Keratinocyte (primary cell): ENCODE measurements around the gene FAM186B. TPM values are rescaled to one million over a fixed set of nuclear protein-coding genes. Genes with fewer than 3 reads are reported as not detected.

Experiments
- DNase-seq: peaks from one replicate; pipeline ENCODE4 v3.0.0-alpha.2; 2011; ENCODE audit warnings: low read depth, missing footprints, low spot score
- FAIRE-seq: peaks from 2 replicates; lab custom pipeline; 2011; peaks lifted over from hg19 to GRCh38; lab: Jason Lieb, UNC
- H2AFZ ChIP-seq: 2 replicates; pipeline ENCODE4 v1.6.0; 2012; ENCODE audit warnings: low read length, control low read depth, inconsistent platforms; ENCODE audit not compliant: control insufficient read depth
- H3K27ac ChIP-seq: 2 replicates; pipeline ENCODE4 v1.5.1; 2011; ENCODE audit warnings: low read length; ENCODE audit not compliant: control insufficient read depth, insufficient read depth
- H3K27me3 ChIP-seq: 3 replicates; pipeline ENCODE4 v1.6.0; 2011; ENCODE audit warnings: low read length; ENCODE audit not compliant: control insufficient read depth, insufficient read depth; ENCODE audit errors: extremely low read depth
- H3K36me3 ChIP-seq, 2 experiments: 2 replicates in 1 of 2; 3 replicates in 1 of 2; pipeline ENCODE4 v1.5.1; 2011; ENCODE audit warnings: low read length in 2 of 2, mild to moderate bottlenecking in 1 of 2; ENCODE audit not compliant: control insufficient read depth in 2 of 2, insufficient read depth in 2 of 2; ENCODE audit errors: extremely low read depth in 1 of 2
- H3K4me1 ChIP-seq: 3 replicates; pipeline ENCODE4 v1.5.1; 2011; ENCODE audit warnings: low read length; ENCODE audit not compliant: control insufficient read depth, insufficient read depth; ENCODE audit errors: extremely low read depth
- H3K4me2 ChIP-seq: 3 replicates; pipeline ENCODE4 v1.6.0; 2011; ENCODE audit warnings: low read depth, low read length; ENCODE audit not compliant: control insufficient read depth, insufficient read depth; ENCODE audit errors: extremely low read depth
- H3K4me3 ChIP-seq, 3 experiments: fragments of 200-600 bp in 1 of 3; sonication (generic) in 1 of 3; 2 replicates in 2 of 3; 3 replicates in 1 of 3; pipeline ENCODE4 v1.5.1; 2011 to 2016; ENCODE audit warnings: low read length in 3 of 3, mild to moderate bottlenecking in 3 of 3, control low read depth in 2 of 3, inconsistent platforms in 1 of 3, low read depth in 1 of 3, mixed read lengths in 1 of 3, mixed run types in 1 of 3, moderate library complexity in 1 of 3; ENCODE audit not compliant: control insufficient read depth in 2 of 3, insufficient read depth in 2 of 3; ENCODE audit errors: extremely low read depth in 1 of 3
- H3K79me2 ChIP-seq: 2 replicates; pipeline ENCODE4 v1.6.0; 2012; ENCODE audit warnings: low read length; ENCODE audit not compliant: control insufficient read depth, insufficient read depth
- H3K9ac ChIP-seq: 3 replicates; pipeline ENCODE4 v1.6.0; 2011; ENCODE audit warnings: low read length; ENCODE audit not compliant: control insufficient read depth, insufficient read depth; ENCODE audit errors: extremely low read depth
- H3K9me1 ChIP-seq: 3 replicates; pipeline ENCODE4 v1.6.0; 2011; ENCODE audit warnings: low read length; ENCODE audit not compliant: control insufficient read depth, insufficient read depth; ENCODE audit errors: extremely low read depth
- H3K9me3 ChIP-seq: 2 replicates; pipeline ENCODE4 v1.5.1; 2012; ENCODE audit warnings: low read depth, low read length; ENCODE audit not compliant: control insufficient read depth
- H4K20me1 ChIP-seq: 3 replicates; pipeline ENCODE4 v1.6.0; 2011; ENCODE audit warnings: low read length; ENCODE audit not compliant: control insufficient read depth, insufficient read depth; ENCODE audit errors: extremely low read depth
- CTCF ChIP-seq, 3 experiments: IDR thresholded peaks in 1 of 3; conservative IDR thresholded peaks in 1 of 3; optimal IDR thresholded peaks in 1 of 3; 2 replicates in 2 of 3; 3 replicates in 1 of 3; pipeline versions ENCODE3 to v1.5.1; 2011; ENCODE audit warnings: low read length in 3 of 3, mild to moderate bottlenecking in 3 of 3, moderate library complexity in 2 of 3, control low read depth in 1 of 3, inconsistent platforms in 1 of 3; ENCODE audit not compliant: insufficient read depth in 2 of 3; ENCODE audit errors: extremely low read depth in 1 of 3
- EZH2 ChIP-seq: IDR thresholded peaks from one replicate; pipeline ENCODE4 v1.6.1; 2012; ENCODE audit warnings: inconsistent platforms, mild to moderate bottlenecking, low read length, moderate library complexity
- dilution Hi-C: fragments of 300-500 bp; cut with MboI; formaldehyde crosslinking; loops from one replicate; pipeline ENCODE4 v1.7.0; 2020; ENCODE audit warnings: low sequenced_read_pairs; ENCODE audit not compliant: extremely low pct_ligation_motif_present
- polyA plus RNA-seq, 5 experiments: library from polyadenylated mRNA; depleted of rRNA in 3 of 5; stranded (reverse) in 3 of 5; stranded (forward) in 1 of 5; unstranded in 1 of 5; fragments of >200 nt; gene quantifications; 1 replicate in 1 of 5; 2 replicates in 3 of 5; 3 replicates in 1 of 5; pipeline versions ENCODE4 v1.2.1 to v1.2.3, GENCODE V29; 2011 to 2012; ENCODE audit warnings: missing spikeins in 2 of 5, low read depth in 1 of 5, low replicate concordance in 1 of 5

Gene FAM186B
- polyA plus RNA-seq, 1 donor (not counting 4 experiments of a cell fraction or from before 2014, with no cell fraction given) = 0.13 TPM

- DNase-seq (no peak), FAIRE-seq (no peak)
- Histone ChIP-seq H2AFZ (no peak overlapping the region), H3K4me1 (peaks cover 35% of the 10 kb centered on the region), H3K9ac (no peak overlapping the region), H3K4me2 (no peak overlapping the region), H3K36me3 (no peaks in the 10 kb centered on the region), H3K27ac (no peak overlapping the region), H4K20me1 (no peaks in the 10 kb centered on the region), H3K27me3 (peaks cover 28% of the 10 kb centered on the region), H3K79me2 (no peaks in the 10 kb centered on the region), H3K4me3 (no peak overlapping the region), H3K9me1 (peaks cover 5% of the 10 kb centered on the region), H3K9me3 (no peaks in the 10 kb centered on the region)
- dilution Hi-C loops = no loop called here
- TF ChIP-seq CTCF (optimal IDR thresholded peaks at IDR 0.05 in 1 of 3, IDR thresholded peaks at IDR 0.05 in 1 of 3, conservative IDR thresholded peaks at IDR 0.05 in 1 of 3; ENCODE audit: extremely low read depth in 1 of 3, insufficient read depth in 2 of 3, low read length in 3 of 3) (no peak), EZH2 (no peak)
Measured at GRCh38 chr12:49542592-49543160, 62.8 kb downstream of the FAM186B start.

GRCh38 chr12:49541911-49542505, 63.4 kb downstream of the FAM186B start:
- Histone ChIP-seq H3K36me3 (no peaks in the 10 kb centered on the region), H3K9ac (no peak overlapping the region), H3K4me1 (peaks cover 34% of the 10 kb centered on the region), H3K4me2 (no peak overlapping the region), H3K4me3 (no peak overlapping the region), H4K20me1 (no peaks in the 10 kb centered on the region), H3K9me1 (no peaks in the 10 kb centered on the region), H3K27me3 (peaks cover 31% of the 10 kb centered on the region), H3K27ac (no peak overlapping the region), H3K79me2 (no peaks in the 10 kb centered on the region), H2AFZ (no peak overlapping the region), H3K9me3 (no peaks in the 10 kb centered on the region)
- FAIRE-seq (no peak), DNase-seq (no peak)
- TF ChIP-seq EZH2 (no peak), CTCF (optimal IDR thresholded peaks at IDR 0.05 in 1 of 3, IDR thresholded peaks at IDR 0.05 in 1 of 3, conservative IDR thresholded peaks at IDR 0.05 in 1 of 3; ENCODE audit: extremely low read depth in 1 of 3, insufficient read depth in 2 of 3, low read length in 3 of 3) (no peak)
- dilution Hi-C loops = no loop called here
